ENCODE results near the gene MOV10L1. TPM values are rescaled to one million over a fixed set of nuclear protein-coding genes. Genes with fewer than 3 reads are reported as not detected.
"Not testable (repeated sequence)": the region's sequence is repeated elsewhere in the genome, so short reads cannot be mapped to it uniquely, and the experiment has no call there.

MOV10L1 gene
- total RNA-seq, 1 donor from 2014 or later = 0.10 TPM

DNA sequence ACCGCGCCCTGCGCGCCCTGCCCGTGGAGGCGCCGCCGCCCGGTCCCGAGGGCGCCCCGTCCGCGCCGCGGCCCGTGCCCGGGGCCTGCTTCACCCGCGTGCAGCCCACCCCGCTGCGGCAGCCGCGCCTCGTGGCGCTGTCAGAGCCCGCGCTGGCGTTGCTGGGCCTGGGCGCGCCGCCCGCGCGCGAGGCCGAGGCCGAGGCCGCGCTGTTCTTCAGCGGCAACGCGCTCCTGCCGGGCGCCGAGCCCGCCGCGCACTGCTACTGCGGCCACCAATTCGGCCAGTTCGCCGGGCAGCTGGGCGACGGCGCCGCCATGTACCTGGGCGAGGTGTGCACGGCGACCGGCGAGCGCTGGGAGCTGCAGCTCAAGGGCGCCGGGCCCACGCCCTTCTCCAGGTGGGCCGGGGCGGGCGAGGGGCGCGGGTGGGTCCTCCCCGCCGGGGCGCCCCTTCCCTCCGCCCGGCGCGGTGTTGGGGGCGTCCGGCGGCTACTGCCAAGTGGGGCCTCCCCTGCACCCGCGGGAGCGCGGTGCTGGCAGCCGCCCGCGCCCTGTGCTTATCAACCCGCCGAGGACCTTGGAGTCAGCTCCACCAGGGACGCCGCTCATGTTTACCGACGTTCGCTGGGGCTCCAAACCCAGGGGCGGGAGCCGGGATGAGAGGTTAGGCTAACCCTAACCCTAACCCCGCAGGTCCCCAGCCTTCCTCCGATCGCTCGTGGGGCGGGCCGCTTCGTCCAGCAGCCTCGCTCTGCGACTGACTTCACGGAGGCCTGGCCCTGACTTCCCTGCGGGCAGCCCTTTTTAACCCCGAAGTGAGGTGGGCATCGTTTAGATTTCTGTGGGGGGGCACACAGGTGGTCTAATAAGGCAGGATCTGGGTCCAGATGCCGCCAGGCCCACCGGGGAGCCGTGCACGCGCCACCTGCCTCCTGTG, 111.7 kb downstream of the MOV10L1 start:
- H3K4me1 Mint-ChIP-seq (ENCODE audit: unreplicated experiment) = peaks cover 16% of the 10 kb centered on the region
- H3K36me3 Mint-ChIP-seq = peaks cover 20% of the 10 kb centered on the region
- no peaks in the 10 kb centered on the region for H3K27me3 Mint-ChIP-seq
- TF ChIP-seq, protein P1, sequence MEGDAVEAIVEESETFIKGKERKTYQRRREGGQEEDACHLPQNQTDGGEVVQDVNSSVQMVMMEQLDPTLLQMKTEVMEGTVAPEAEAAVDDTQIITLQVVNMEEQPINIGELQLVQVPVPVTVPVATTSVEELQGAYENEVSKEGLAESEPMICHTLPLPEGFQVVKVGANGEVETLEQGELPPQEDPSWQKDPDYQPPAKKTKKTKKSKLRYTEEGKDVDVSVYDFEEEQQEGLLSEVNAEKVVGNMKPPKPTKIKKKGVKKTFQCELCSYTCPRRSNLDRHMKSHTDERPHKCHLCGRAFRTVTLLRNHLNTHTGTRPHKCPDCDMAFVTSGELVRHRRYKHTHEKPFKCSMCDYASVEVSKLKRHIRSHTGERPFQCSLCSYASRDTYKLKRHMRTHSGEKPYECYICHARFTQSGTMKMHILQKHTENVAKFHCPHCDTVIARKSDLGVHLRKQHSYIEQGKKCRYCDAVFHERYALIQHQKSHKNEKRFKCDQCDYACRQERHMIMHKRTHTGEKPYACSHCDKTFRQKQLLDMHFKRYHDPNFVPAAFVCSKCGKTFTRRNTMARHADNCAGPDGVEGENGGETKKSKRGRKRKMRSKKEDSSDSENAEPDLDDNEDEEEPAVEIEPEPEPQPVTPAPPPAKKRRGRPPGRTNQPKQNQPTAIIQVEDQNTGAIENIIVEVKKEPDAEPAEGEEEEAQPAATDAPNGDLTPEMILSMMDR (conservative IDR thresholded peaks at IDR 0.05) = no peak
- peak overlapping the region; percentile 76 for H3K27ac Mint-ChIP-seq
- peak overlapping the region; percentile 90 for H3K4me3 Mint-ChIP-seq
- DNase-seq (ENCODE audit: extremely low spot score, unreplicated experiment) = no peak
- H3K9me3 Mint-ChIP-seq = no peaks in the 10 kb centered on the region

DNA sequence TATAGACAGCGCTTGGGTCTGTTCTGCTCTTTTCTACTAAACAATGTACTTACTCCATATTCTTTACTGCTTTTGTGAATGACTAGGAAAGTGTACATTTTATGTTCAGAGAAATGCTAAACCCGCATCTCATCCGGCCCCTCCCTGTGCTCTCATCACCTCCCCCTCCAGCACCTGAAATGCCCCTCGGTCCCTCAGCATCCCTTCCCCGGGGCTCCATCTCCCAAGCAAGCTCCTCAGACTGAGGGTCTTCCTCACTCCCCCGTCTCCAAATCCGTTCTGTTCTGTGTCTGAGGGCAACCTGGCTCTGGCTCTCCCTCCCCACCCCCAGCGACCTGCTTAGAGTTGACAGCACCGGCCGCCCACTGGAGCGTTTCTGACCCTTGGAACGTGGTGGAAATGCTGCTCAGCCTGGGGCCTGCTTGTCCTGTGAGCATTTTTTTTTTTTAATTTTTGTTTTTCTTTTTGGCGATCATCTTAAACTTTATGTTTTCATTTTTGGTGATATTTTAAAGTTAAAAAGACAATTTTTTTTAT, 112.4 kb downstream of the MOV10L1 start:
- peaks cover 20% of the 10 kb centered on the region for H3K36me3 Mint-ChIP-seq
- H3K4me1 Mint-ChIP-seq (ENCODE audit: unreplicated experiment) = peaks cover 16% of the 10 kb centered on the region
- H3K9me3 Mint-ChIP-seq = no peaks in the 10 kb centered on the region
- no peaks in the 10 kb centered on the region for H3K27me3 Mint-ChIP-seq
- TF ChIP-seq, protein P1 (conservative IDR thresholded peaks at IDR 0.05) = no peak
- H3K4me3 Mint-ChIP-seq = peak overlapping the region; percentile 90
- no peak for DNase-seq (ENCODE audit: extremely low spot score, unreplicated experiment)
- peak overlapping the region; percentile 76 for H3K27ac Mint-ChIP-seq

DNA sequence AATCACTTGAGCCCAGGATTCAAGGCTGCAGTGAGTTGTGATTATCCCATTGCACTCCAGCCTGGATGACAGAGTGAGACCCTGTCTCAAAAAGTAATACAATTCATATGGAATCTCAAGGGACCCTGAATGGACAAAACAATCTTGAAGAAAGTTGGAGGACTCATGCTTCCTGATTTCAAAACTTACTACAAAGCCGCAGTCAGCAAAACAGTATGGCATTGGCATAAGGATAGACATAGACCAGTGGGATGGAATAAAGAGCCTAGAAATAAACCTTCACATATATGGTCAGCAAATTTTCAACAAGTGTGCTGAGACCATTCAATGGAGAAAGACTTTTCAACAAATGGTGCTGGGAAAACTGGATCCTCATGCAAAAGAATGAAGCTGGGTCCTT, 113.5 kb downstream of the MOV10L1 start:
- Mint-ChIP-seq H3K27ac (no peak overlapping the region), H3K27me3 (no peaks in the 10 kb centered on the region), H3K36me3 (peaks cover 20% of the 10 kb centered on the region), H3K9me3 (no peaks in the 10 kb centered on the region), H3K4me1 (ENCODE audit: unreplicated experiment) (peaks cover 16% of the 10 kb centered on the region), H3K4me3 (no peak overlapping the region)
- TF ChIP-seq, protein P1 (conservative IDR thresholded peaks at IDR 0.05) = no peak
- DNase-seq (ENCODE audit: extremely low spot score, unreplicated experiment) = no peak

DNA sequence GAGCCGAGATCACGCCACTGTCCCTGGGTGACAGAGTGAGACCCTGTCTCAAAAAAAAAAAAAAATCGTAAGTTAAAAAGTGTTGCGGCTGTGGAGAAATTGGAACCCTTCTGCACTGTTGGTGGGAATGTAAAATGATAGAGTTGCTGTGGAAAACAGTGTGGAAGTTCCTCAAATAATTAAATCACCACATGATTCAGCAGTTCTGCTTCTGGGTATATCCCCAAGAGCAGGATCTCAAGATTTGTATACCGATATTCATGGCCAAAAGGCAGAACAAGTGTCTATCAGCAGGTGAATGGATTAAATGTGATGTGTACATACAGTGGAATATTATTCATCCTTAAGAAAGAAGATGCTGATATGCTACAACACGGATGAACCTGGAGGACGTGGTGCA, 114.8 kb downstream of the MOV10L1 start:
- DNase-seq (ENCODE audit: extremely low spot score, unreplicated experiment) = no peak
- Mint-ChIP-seq H3K4me1 (ENCODE audit: unreplicated experiment) (peaks cover 16% of the 10 kb centered on the region), H3K9me3 (no peaks in the 10 kb centered on the region), H3K36me3 (peaks cover 20% of the 10 kb centered on the region), H3K4me3 (no peak overlapping the region), H3K27me3 (no peaks in the 10 kb centered on the region), H3K27ac (no peak overlapping the region)
- TF ChIP-seq, protein P1 (conservative IDR thresholded peaks at IDR 0.05) = no peak

DNA sequence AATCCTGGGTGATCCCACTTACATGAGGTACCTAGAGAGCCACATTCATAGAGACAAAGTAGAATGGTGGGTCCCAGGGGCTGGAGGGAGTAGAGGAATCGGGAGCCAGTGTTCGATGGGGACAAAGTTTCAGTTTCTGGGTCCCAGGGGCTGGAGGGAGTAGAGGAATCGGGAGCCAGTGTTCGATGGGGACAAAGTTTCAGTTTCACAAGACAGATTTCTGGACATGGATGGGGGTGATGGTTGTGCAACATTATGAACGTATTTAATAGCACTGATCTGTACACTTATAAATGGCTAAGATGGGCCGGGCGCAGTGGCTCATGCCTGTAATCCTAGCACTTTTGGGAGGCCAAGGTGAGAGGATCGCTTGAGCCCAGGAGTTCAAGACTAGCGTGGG, 115.2 kb downstream of the MOV10L1 start:
- H3K27ac Mint-ChIP-seq; H3K9me3 Mint-ChIP-seq; DNase-seq (ENCODE audit: extremely low spot score, unreplicated experiment); H3K4me3 Mint-ChIP-seq; H3K27me3 Mint-ChIP-seq: not testable (repeated sequence)
- Mint-ChIP-seq H3K4me1 (ENCODE audit: unreplicated experiment) (peaks cover 21% of the 10 kb centered on the region), H3K36me3 (peaks cover 24% of the 10 kb centered on the region)
